GM10248 (cell line): ENCODE measurements around the gene ATRNL1.

ENCODE experiments used
- CTCF ChIA-PET: fragments of 300-600 bp; sonication (Branson Sonifier 250); formaldehyde crosslinking; extraction: SDS; loops from one replicate; lab custom pipeline; 2021; ENCODE audit warnings: antibody characterized with exemption; lab: Yijun Ruan, JAX
- POLR2A ChIA-PET: fragments of 350-650 bp; sonication (Branson Sonifier 250); formaldehyde crosslinking; extraction: SDS; loops from one replicate; lab custom pipeline; 2020; ENCODE audit warnings: antibody characterized with exemption; lab: Yijun Ruan, JAX
- DNase-seq: peaks from one replicate; pipeline ENCODE4 v3.0.0; 2012; ENCODE audit errors: extremely low spot score
- CTCF ChIP-seq: IDR thresholded peaks from 2 replicates; pipeline ENCODE4 v1.5.1; 2012; ENCODE audit warnings: mild to moderate bottlenecking, low read depth; ENCODE audit errors: extremely low read depth, missing control alignments, control extremely low read depth

Gene ATRNL1

DNA sequence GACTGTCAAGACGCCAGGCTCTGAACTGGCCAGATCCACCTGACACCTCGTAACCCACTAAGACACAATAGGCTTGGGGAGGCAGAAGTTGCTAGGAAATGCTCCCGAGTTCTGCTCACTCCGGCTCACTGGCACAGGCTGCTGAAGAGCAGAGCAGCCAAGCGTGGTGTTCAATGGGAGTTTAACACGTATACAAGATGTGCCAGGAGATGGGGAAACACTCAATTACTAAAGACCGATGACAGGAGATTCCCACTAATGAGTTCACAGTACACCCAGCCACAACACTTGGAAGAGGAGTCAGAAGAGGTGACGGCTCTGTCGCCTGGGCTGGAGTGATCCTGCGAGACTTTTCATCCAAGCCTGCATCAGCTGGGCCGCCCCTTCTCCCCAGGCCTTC is 876.4 kb downstream of the ATRNL1 start:
- ChIA-PET CTCF (interaction anchor here (1.1 to 1.5 kb wide), 2 partner anchors 21 to 22 kb away, joined by 3 read pairs; no protein-coding TSS in a partner anchor), POLR2A (no interaction called here)
- DNase-seq, result no peak
- no peak for TF ChIP-seq CTCF

DNA sequence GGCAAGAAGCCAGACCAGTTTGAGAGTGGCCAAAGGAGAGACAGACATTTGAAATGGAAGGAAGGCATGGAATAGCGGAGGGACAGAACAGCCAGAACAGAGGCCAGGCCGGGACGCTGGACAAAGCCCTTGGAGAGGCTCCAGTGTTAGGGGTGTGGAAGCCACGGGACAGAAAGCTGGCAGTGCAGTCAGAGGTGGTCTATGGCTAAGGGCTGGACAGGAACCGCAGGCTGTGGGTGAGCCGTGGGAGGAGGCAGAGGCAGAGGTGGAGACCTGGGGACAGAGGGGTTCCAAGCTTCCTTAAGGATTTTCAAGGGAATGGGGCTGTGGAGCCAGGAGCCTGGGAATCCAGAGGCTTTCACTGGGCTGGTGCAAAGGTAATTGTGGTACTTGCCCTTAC is 878.8 kb downstream of the ATRNL1 start:
- CTCF ChIA-PET, result no interaction called here
- POLR2A ChIA-PET, result no interaction called here
- no peak for DNase-seq
- TF ChIP-seq CTCF, result no peak

GRCh38 chr10:115972426-115972825 is 879.3 kb downstream of the ATRNL1 start:
- no peak for TF ChIP-seq CTCF
- CTCF ChIA-PET, result no interaction called here
- no peak for DNase-seq
- POLR2A ChIA-PET, result no interaction called here

DNA sequence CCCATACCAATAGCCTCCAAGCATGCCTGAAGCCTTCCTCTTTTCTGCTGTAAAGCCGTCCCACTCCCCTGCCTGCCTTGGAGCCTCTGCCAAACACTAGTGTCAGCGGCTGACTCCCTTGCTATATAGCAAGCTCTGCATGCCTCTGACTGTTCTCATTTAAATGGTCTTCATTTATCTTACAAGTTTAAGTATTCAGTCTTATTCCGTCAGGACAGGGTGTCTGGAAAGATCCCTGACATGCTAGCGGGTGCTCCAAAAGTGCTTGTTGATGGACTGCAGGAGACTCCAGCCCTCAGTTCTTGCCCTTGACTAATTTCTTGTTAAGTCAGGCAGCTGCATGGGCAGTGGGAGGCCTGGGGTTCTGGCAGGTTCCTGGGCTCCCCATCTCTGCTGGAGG is 881.2 kb downstream of the ATRNL1 start:
- CTCF ChIA-PET, result no interaction called here
- no peak for TF ChIP-seq CTCF
- no peak for DNase-seq
- POLR2A ChIA-PET, result no interaction called here

- ChIA-PET CTCF (no interaction called here), POLR2A (no interaction called here)
- TF ChIP-seq CTCF, result no peak
- no peak for DNase-seq
Measured at GRCh38 chr10:115974816-115975430, 881.8 kb downstream of the ATRNL1 start.

- CTCF ChIA-PET, result interaction anchor here (0.7 to 0.8 kb wide), 2 partner anchors 10 to 18 kb away, joined by 3 read pairs; no protein-coding TSS in a partner anchor
Measured at GRCh38 chr10:115975506-115975905, 882.3 kb downstream of the ATRNL1 start.

More at GRCh38 chr10:115975506-115975905, 882.3 kb downstream of the ATRNL1 start:
- POLR2A ChIA-PET, result no interaction called here
- DNase-seq, result no peak
- TF ChIP-seq CTCF, result no peak
